IMR-90 (cell line): Measurements from ENCODE around the gene SRRM1.

Experiments
- CEBPB ChIP-seq: IDR thresholded peaks from 2 replicates; pipeline ENCODE4 v1.6.1; 2012; ENCODE audit warnings: low read depth, low read length, improper control_type of control experiment
- MAFK ChIP-seq: IDR thresholded peaks from 2 replicates; pipeline ENCODE4 v1.6.1; 2012; ENCODE audit warnings: low read depth, low read length, improper control_type of control experiment
- MXI1 ChIP-seq: IDR thresholded peaks from 2 replicates; pipeline ENCODE4 v1.6.1; 2012; ENCODE audit warnings: low read depth, mild to moderate bottlenecking, low read length, moderate library complexity, borderline replicate concordance
- NFE2L2 ChIP-seq: fragments of 150-350 bp; IDR thresholded peaks from 2 replicates; pipeline ENCODE4 v1.6.1; 2016; ENCODE audit warnings: low read depth, mild to moderate bottlenecking, low read length
- POLR2A ChIP-seq: IDR thresholded peaks from 2 replicates; pipeline ENCODE4 v1.6.1; 2012; ENCODE audit warnings: mild to moderate bottlenecking, low read depth, low read length
- RAD21 ChIP-seq: IDR thresholded peaks from 2 replicates; pipeline ENCODE4 v1.6.1; 2012; ENCODE audit warnings: low read length, improper control_type of control experiment
- RCOR1 ChIP-seq: IDR thresholded peaks from 2 replicates; pipeline ENCODE4 v1.6.1; 2012; ENCODE audit warnings: mild to moderate bottlenecking, low read length, improper control_type of control experiment; ENCODE audit not compliant: insufficient replicate concordance
- SMC3 ChIP-seq: fragments of 150-350 bp; IDR thresholded peaks from 2 replicates; pipeline ENCODE4 v1.6.1; 2016; ENCODE audit warnings: low read depth, mild to moderate bottlenecking, antibody characterized with exemption, low read length, moderate library complexity
- USF2 ChIP-seq: fragments of 150-350 bp; IDR thresholded peaks from 2 replicates; pipeline ENCODE4 v1.6.1; 2017; ENCODE audit warnings: mild to moderate bottlenecking, antibody characterized with exemption, low read length, low read depth
- TF ChIP-seq, protein P1 (sequence below): conservative IDR thresholded peaks from 2 replicates; pipeline ENCODE4 v1.5.1; 2012; ENCODE audit warnings: mild to moderate bottlenecking, low read depth, low read length, improper control_type of control experiment
- TF ChIP-seq, protein P2 (sequence below): fragments of 150-350 bp; IDR thresholded peaks from 2 replicates; pipeline ENCODE4 v1.6.1; 2016; ENCODE audit warnings: low read depth, mild to moderate bottlenecking, low read length, moderate library complexity, borderline replicate concordance

DNA sequence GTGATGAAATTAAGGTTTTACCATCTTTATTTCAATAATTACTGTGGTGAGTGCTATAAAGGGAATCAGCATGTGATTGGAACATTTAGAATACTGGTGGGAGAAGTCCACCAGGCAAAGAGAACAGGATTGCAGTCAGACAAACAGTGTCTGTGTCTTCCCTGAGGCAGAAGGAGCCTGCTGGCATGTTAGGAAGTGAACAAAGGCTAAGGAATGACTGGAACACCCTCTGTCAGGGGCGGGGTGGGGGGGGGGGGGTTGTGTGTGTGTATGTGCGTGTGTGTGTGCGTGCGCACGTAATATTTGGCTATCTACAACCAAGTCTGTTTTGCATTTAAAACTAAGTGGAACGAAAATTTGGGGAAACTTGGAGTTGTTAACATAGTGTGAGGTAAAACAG, 30.2 kb downstream of the SRRM1 start:
- TF ChIP-seq CEBPB = no peak
- TF ChIP-seq, protein P1, sequence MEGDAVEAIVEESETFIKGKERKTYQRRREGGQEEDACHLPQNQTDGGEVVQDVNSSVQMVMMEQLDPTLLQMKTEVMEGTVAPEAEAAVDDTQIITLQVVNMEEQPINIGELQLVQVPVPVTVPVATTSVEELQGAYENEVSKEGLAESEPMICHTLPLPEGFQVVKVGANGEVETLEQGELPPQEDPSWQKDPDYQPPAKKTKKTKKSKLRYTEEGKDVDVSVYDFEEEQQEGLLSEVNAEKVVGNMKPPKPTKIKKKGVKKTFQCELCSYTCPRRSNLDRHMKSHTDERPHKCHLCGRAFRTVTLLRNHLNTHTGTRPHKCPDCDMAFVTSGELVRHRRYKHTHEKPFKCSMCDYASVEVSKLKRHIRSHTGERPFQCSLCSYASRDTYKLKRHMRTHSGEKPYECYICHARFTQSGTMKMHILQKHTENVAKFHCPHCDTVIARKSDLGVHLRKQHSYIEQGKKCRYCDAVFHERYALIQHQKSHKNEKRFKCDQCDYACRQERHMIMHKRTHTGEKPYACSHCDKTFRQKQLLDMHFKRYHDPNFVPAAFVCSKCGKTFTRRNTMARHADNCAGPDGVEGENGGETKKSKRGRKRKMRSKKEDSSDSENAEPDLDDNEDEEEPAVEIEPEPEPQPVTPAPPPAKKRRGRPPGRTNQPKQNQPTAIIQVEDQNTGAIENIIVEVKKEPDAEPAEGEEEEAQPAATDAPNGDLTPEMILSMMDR = no peak
- TF ChIP-seq NFE2L2 = no peak
- no peak for TF ChIP-seq MXI1
- no peak for TF ChIP-seq POLR2A
- TF ChIP-seq USF2 = no peak
- TF ChIP-seq RCOR1 = no peak
- TF ChIP-seq MAFK = no peak
- no peak for TF ChIP-seq SMC3
- no peak for TF ChIP-seq RAD21
- TF ChIP-seq, protein P2, sequence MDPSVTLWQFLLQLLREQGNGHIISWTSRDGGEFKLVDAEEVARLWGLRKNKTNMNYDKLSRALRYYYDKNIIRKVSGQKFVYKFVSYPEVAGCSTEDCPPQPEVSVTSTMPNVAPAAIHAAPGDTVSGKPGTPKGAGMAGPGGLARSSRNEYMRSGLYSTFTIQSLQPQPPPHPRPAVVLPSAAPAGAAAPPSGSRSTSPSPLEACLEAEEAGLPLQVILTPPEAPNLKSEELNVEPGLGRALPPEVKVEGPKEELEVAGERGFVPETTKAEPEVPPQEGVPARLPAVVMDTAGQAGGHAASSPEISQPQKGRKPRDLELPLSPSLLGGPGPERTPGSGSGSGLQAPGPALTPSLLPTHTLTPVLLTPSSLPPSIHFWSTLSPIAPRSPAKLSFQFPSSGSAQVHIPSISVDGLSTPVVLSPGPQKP = no peak
